Measurements from ENCODE around the gene TMC2.
"Not testable (repeated sequence)": the region's sequence is repeated elsewhere in the genome, so short reads cannot be mapped to it uniquely, and the experiment has no call there.

Gene TMC2

DNA sequence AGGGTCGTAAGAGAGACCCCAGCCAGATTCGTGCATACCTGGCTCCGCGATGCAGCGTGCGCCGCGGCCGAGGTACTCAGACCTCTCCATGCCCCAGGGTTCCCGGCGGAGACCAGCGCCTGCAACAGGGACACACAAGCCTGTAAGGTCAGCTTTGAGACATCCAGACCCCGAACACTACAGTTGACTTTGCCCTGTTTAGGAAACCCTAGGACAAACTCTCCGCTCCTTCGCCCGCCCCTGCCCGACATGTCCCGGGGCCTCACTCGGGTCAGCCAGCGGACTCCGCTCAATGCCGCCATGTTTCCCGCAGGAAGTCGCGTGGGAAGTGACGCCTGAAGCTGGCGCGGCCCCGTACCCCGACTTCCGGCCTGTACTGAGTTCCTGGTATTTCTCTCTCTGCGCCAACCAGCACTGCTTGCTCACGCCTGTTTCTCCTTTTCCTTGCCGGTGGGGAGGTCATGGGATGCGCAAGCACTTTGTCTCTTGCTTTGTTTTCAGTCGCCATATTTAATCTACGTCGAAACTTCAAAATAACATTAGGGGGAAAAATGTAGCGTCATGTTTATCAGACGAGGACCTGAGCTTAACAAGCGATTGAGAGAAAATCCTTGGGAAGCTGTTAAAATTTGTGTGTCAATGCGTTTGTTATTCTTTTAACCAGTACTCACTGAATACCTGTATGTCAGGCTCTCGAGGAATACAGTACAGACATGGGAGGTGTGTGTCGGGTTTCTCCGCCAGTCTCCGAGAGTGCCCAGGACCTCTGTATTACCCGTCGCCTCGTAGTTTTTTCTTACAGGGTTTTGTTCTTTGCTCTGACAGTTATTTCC is 127.7 kb downstream of the TMC2 start, which contains the start of gene IDH3B:
Gene IDH3B (minus strand): TSS at position 330 of the 833 bp plus-strand sequence. CDS start 28 bp downstream, at position 302.
- peak; percentile 85 for FAIRE-seq

DNA sequence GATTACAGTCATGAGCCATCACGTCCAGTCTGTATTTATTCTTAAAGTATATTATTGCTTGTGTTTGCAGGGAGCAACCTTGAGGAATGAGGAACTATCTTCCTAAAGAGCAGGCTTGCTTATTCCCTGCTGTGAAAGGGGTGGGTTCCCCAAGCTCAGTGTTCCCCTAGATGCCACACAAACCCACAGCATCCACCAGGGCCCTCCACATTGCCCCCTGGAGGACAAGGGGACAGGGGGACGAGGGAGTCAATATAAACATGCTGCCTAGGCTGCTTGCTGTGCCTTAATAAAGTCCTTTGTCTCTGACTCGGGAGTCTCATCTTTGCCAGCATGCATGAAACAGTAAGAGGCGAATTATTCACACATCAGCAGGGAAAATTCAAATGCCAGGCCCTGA is 135.6 kb downstream of the TMC2 start:
- FAIRE-seq: no peak

GRCh38 chr20:2672446-2672845 is 136.1 kb downstream of the TMC2 start:
- no peak for FAIRE-seq

DNA sequence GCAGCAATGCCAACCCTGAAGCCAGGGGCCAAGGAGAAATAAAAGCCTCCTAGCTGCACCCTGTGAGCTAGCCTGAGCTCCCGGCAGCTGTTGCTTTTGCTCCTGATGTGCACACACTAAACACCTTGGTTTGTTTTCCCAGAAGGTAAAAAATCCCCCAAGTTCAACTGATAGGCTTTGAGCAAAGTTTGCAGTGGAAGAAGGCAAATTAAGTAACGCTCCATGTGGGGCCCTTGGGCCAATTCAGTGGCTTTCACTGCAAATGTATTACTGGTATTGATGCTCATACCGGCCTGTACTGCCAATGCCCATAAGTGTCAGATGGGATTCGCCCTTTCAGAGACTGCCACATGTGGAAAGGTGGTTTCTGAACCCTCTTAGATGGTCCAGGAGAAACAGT is 137.1 kb downstream of the TMC2 start:
- FAIRE-seq: no peak

GRCh38 chr20:2680046-2680445 is 143.7 kb downstream of the TMC2 start:
- no peak for FAIRE-seq

- FAIRE-seq: not testable (repeated sequence)
Observed at GRCh38 chr20:2682040-2682439, 145.7 kb downstream of the TMC2 start.

- not testable (repeated sequence) for FAIRE-seq
Observed at GRCh38 chr20:2684817-2685216, 148.4 kb downstream of the TMC2 start.

DNA sequence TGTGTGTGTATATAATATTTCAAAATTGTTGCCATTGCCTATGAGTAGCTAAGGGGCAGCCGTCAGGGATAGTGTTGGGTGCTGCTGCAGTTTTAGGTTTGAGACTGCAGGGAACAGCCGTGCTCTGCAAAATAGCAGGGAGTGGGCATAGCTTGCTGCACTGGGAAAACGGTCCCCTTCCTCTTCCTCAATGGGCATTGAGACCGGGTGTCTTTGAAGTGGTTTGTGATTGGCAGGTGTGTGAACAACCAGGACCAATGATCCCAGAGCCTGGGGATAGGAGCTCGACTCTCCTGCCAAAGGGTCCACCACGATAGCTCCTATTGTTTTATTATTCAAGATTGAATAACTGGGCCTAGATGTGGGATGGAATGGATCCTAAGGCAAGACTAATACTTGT is 151.1 kb downstream of the TMC2 start:
- FAIRE-seq: no peak

- no peak for FAIRE-seq
Observed at GRCh38 chr20:2688041-2688591, 151.7 kb downstream of the TMC2 start.

DNA sequence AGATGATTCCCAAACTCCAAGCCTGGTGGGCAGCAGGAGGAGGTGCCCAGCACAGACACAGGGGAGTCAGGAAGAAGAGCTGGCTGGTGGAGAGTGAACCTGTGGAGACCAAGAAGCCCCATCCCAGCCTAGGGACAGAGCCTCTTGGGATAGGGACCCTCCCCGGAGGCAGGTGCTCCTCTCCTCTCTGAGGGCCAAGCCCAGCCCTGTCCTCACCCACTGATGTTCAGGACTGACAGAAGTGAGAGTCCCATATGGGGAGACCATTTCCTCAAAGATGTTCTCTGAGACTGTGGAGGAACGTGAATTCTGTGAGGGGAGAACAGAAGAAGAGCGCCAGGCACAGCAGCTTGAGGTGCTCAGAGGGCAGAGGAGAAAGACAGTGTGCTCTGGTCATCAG is 153.8 kb downstream of the TMC2 start:
- FAIRE-seq: no peak

DNA sequence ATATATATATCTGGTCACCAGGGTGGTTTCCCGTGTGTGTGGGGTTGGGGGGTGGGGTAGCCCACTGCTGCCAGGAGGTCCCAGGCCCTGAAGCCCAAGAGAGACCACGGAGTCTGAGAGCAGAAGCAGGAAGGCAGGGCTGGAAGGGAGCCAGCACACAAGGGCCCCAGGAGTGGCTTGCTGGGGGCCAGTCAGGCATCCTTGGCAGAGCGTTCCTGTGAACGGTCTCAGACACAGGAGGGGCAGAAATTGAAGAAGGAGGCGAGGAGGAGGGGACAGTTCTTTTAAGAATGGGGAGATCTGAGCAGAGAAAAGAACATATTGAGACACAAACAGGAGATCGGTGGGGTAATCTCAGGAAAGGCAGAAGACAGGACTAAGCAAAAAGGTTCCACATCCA is 154.3 kb downstream of the TMC2 start:
- FAIRE-seq: no peak

GRCh38 chr20:2691127-2691526 is 154.8 kb downstream of the TMC2 start:
- no peak for FAIRE-seq
